ENCODE data around the gene PDIA2.
"Not testable (repeated sequence)": the region's sequence is repeated elsewhere in the genome, so short reads cannot be mapped to it uniquely, and the experiment has no call there.

Gene PDIA2

DNA sequence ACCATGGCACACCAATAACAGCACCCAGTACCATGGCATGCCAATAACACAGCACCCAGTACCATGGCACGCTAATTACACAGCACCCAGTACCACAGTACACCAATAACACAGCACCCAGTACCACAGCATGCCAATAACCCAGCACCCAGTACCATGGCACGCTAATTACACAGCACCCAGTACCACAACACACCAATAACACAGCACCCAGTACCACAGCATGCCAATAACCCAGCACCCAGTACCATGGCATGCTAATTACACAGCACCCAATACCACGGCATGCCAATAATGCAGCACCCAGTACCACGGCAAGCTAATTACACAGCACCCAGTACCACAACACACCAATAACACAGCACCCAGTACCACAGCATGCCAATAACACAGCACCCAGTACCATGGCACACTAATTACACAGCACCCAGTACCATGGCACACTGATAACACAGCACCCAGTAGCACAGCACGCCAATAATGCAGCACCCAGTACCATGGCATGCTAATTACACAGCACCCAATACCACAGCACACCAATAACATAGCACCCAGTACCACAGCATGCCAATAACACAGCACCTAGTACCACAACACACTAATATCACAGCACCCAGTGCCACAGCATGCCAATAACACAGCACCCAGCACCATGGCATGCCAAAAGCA lies 51.3 kb downstream of the PDIA2 start:
- 98 to 100% methylated on average over 3 to 4 of the region's 5 CpGs for WGBS, 2 experiments (ENCODE audit: insufficient coverage in 2 of 2)
- not testable (repeated sequence) for H3K36me3 ChIP-seq (ENCODE audit: control insufficient read depth, insufficient read depth, low read length); H3K4me3 ChIP-seq (ENCODE audit: extremely low read depth, insufficient read depth, low read length, poor library complexity, severe bottlenecking); H3K27ac ChIP-seq (ENCODE audit: low read depth, low read length, severe bottlenecking); H3K9me3 ChIP-seq (ENCODE audit: control insufficient read depth, low read length); H3K4me1 ChIP-seq (ENCODE audit: control insufficient read depth, insufficient read depth, low read length, poor library complexity, severe bottlenecking)

DNA sequence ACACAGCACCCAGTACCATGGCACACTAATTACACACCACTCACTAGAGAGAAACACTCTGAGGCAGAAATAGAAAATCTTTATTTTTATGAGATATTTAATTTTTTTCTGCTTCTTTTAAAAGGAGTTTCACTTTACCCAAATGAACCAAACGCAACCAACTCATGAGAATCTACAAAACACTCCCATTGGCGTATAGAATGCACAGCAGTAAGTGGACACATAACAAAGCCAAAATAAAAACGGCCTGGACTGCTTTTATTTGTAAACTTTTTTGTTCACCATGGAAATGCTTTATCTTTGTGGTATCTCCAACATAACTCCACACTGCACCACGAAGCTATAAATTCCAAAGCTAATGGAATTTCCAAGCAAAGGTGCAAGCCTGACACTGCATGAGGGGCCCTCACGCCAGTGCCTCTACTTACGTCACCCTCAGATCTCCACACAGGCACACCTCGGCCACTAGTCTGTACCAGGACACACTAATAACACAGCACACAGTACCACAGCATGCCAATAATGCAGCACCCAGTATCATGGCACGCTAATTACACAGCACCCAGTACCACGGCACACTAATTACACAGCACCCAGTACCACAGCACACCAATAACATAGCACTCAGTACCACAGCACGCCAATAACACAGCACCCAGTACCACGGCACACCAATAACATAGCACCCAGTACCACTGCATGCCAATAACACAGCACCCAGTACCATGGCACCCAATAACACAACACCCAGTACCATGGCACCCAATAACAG lies 52.1 kb downstream of the PDIA2 start:
- H3K4me3 ChIP-seq (ENCODE audit: extremely low read depth, insufficient read depth, low read length, poor library complexity, severe bottlenecking); H3K27ac ChIP-seq (ENCODE audit: low read depth, low read length, severe bottlenecking); H3K36me3 ChIP-seq (ENCODE audit: control insufficient read depth, insufficient read depth, low read length); H3K9me3 ChIP-seq (ENCODE audit: control insufficient read depth, low read length); H3K4me1 ChIP-seq (ENCODE audit: control insufficient read depth, insufficient read depth, low read length, poor library complexity, severe bottlenecking): not testable (repeated sequence)
- WGBS, 2 experiments (ENCODE audit: insufficient coverage in 2 of 2): 91 to 92% methylated on average over 7 to 8 of the region's 11 CpGs

DNA sequence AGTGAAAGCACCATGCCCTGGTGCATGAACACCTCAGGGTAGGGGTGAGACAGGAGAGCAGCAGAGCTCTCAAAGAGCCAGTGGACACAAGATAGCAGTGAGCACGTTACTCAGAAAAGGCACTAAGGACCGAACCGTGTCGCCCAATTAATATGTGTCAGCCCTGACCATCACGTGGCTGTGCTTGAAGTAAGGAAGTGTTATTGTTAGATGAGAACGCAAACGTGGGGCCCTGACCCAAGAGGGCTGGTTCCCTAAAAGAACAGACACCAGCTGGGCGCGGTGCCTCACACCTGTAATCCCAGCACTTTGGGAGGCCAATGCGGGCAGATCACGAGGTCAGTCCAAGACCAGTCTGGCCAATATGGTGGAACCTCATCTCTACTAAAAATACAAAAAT lies 53.3 kb downstream of the PDIA2 start:
- Histone ChIP-seq H3K4me1 (ENCODE audit: control insufficient read depth, insufficient read depth, low read length, poor library complexity, severe bottlenecking) (peaks cover 5% of the 10 kb centered on the region), H3K9me3 (ENCODE audit: control insufficient read depth, low read length) (no peaks in the 10 kb centered on the region), H3K36me3 (ENCODE audit: control insufficient read depth, insufficient read depth, low read length) (peaks cover 6% of the 10 kb centered on the region), H3K4me3 (ENCODE audit: extremely low read depth, insufficient read depth, low read length, poor library complexity, severe bottlenecking) (no peak overlapping the region), H3K27ac (ENCODE audit: low read depth, low read length, severe bottlenecking) (no peak overlapping the region)
- WGBS, 2 experiments (ENCODE audit: insufficient coverage in 2 of 2): 91 to 95% methylated on average over 8 to 11 of the region's 11 CpGs

All from mesodermal cell (in vitro differentiated cells).